K562 (cell line): ENCODE data around the gene FRYL. TPM values are rescaled to one million over a fixed set of nuclear protein-coding genes. Genes with fewer than 3 reads are reported as not detected.

Source experiments
- ATAC-seq: fragments of 200-7000 bp; cut with Tn5 transposase; 3 replicates; pipeline ENCODE4 v1.9.1; 2020; ENCODE audit warnings: moderate library complexity
- BruUV-seq: library from RNA; stranded (reverse); fragments of 400-500 nt; replicated peaks from 2 replicates; lab custom pipeline; 2021; lab: Mats Ljungman, UMichigan
- CTCF ChIA-PET: fragments of 300-600 bp; formaldehyde crosslinking; extraction: SDS; loops from one replicate; lab custom pipeline; 2021; ENCODE audit warnings: low intra/inter-chr PET ratio; lab: Yijun Ruan, JAX
- POLR2A ChIA-PET: fragments of 300-600, 350-650 bp; sonication (Branson Sonifier 250); formaldehyde crosslinking; extraction: SDS; loops from one replicate; lab custom pipeline; 2021; ENCODE audit warnings: antibody characterized with exemption, inconsistent platforms; lab: Yijun Ruan, JAX
- DNase-seq, 4 experiments: peaks; one replicate each; pipeline versions ENCODE4 v3.0.0 to v3.0.0-alpha.2; 2011 to 2018; ENCODE audit warnings: low spot score in 3 of 4, mixed read lengths in 3 of 4; ENCODE audit errors: extremely low read depth in 1 of 4
- FAIRE-seq: peaks from 2 replicates; lab custom pipeline; 2011; peaks lifted over from hg19 to GRCh38; lab: Jason Lieb, UNC
- H2AFZ ChIP-seq: 2 replicates; pipeline ENCODE4 v1.6.0; 2011; ENCODE audit warnings: low read depth, low read length, control low read depth, inconsistent platforms
- H3K27ac ChIP-seq: fragments of 200-600 bp; 3 replicates; pipeline ENCODE4 v1.8.0; 2011; ENCODE audit warnings: low read depth, mild to moderate bottlenecking, control low read depth, inconsistent platforms, low read length, moderate library complexity, mixed read lengths; ENCODE audit errors: extremely low read depth
- H3K27me3 ChIP-seq, 2 experiments: fragments of 300-600 bp in 1 of 2; 2 replicates in 1 of 2; 3 replicates in 1 of 2; pipeline versions ENCODE4 v1.6.0 to v1.8.0; 2011; ENCODE audit warnings: inconsistent platforms in 2 of 2, low read length in 2 of 2, mild to moderate bottlenecking in 1 of 2, mixed read lengths in 1 of 2, moderate library complexity in 1 of 2; ENCODE audit not compliant: control insufficient read depth in 2 of 2, insufficient read depth in 2 of 2
- H3K36me3 ChIP-seq: fragments of 300-600 bp; 3 replicates; pipeline ENCODE4 v1.8.0; 2011; ENCODE audit warnings: mild to moderate bottlenecking, low read length, inconsistent platforms; ENCODE audit not compliant: control insufficient read depth, insufficient read depth
- H3K4me1 ChIP-seq, 2 experiments: fragments of 200-600 bp in 1 of 2; replicated peaks in 1 of 2; 2 replicates in 1 of 2; 3 replicates in 1 of 2; pipeline versions ENCODE4 v1.5.1 to v1.8.0; 2011; ENCODE audit warnings: inconsistent platforms in 2 of 2, low read length in 2 of 2, mild to moderate bottlenecking in 1 of 2, mixed read lengths in 1 of 2, moderate library complexity in 1 of 2; ENCODE audit not compliant: control insufficient read depth in 2 of 2, insufficient read depth in 2 of 2
- H3K4me2 ChIP-seq: 2 replicates; pipeline ENCODE4 v1.6.1; 2011; ENCODE audit warnings: low read length, control low read depth, inconsistent platforms, mixed read lengths; ENCODE audit not compliant: insufficient read depth
- H3K4me3 ChIP-seq: fragments of 200-600 bp; sonication (generic), shearing (Covaris generic); 2 replicates; pipeline ENCODE4 v1.5.1; 2016; ENCODE audit warnings: control low read depth, inconsistent platforms
- H3K79me2 ChIP-seq: fragments of 200-600 bp; 3 replicates; pipeline ENCODE4 v1.8.0; 2011; ENCODE audit warnings: low read length, inconsistent platforms; ENCODE audit not compliant: control insufficient read depth, insufficient read depth
- H3K9ac ChIP-seq, 2 experiments: 2 replicates each; pipeline versions ENCODE4 v1.6.0 to v1.6.1; 2011; ENCODE audit warnings: low read depth in 2 of 2, low read length in 2 of 2, control low read depth in 1 of 2, inconsistent platforms in 1 of 2, mild to moderate bottlenecking in 1 of 2, mixed read lengths in 1 of 2; ENCODE audit not compliant: insufficient read depth in 1 of 2
- H3K9me1 ChIP-seq: one replicate; pipeline ENCODE4 v1.6.0; 2011; ENCODE audit warnings: inconsistent platforms, mild to moderate bottlenecking, low read length, moderate library complexity; ENCODE audit not compliant: control insufficient read depth, insufficient read depth
- H3K9me3 ChIP-seq: replicated peaks from 2 replicates; pipeline ENCODE4 v1.5.1; 2011; ENCODE audit warnings: low read depth, low read length, inconsistent platforms; ENCODE audit not compliant: control insufficient read depth, insufficient read depth
- H4K20me1 ChIP-seq: replicated peaks from 2 replicates; pipeline ENCODE4 v1.6.1; 2011; ENCODE audit warnings: low read length, inconsistent platforms, mixed read lengths; ENCODE audit not compliant: control insufficient read depth, insufficient read depth
- COPS2 ChIP-seq: fragments of 450-650 bp; conservative IDR thresholded peaks from 2 replicates; pipeline ENCODE4 v1.6.1; 2016; ENCODE audit warnings: mild to moderate bottlenecking, moderate library complexity
- TEAD2 ChIP-seq: fragments of 450-650 bp; IDR thresholded peaks from 2 replicates; pipeline ENCODE4 v1.6.1; 2016; ENCODE audit warnings: missing genetic modification characterization, control low read depth, missing compliant biosample characterization
- ZBTB12 ChIP-seq: fragments of 250-450 bp; sonication (Bioruptor Pico); IDR thresholded peaks from 2 replicates; pipeline ENCODE4 v1.4.0; 2020
- ZKSCAN3 ChIP-seq: fragments of 250-450 bp; sonication (Bioruptor Pico); IDR thresholded peaks from 2 replicates; pipeline ENCODE4 v1.4.0; 2020
- WGBS: fragments of 100-300 bp; shearing (Covaris generic); methylation state at CpG from one replicate; pipeline ENCODE4 v1.1.6; 2016; ENCODE audit warnings: low coverage, mixed read lengths; ENCODE audit not compliant: insufficient coverage; ENCODE audit errors: missing lambda C conversion rate; 5-methylcytosine and 5-hydroxymethylcytosine counted together
- in situ Hi-C: fragments of 300-500 bp; cut with MboI; formaldehyde crosslinking; loops from 4 replicates; pipeline ENCODE4 v1.15.0; 2018; ENCODE audit warnings: inconsistent platforms, mixed read lengths
- intact Hi-C: fragments of 100-400 bp; cut with micrococcal nuclease; formaldehyde crosslinking; loops from 2 replicates; pipeline ENCODE4 v1.14.2; 2022
- polyA plus RNA-seq, 8 experiments: library from polyadenylated mRNA; depleted of rRNA in 4 of 8; stranded (reverse) in 5 of 8; unstranded in 3 of 8; fragments of >200 nt; fragmentation: Nextera tagmentation in 2 of 8; fragmentation: Illumina TruSeq in 1 of 8; extraction: Ambion mirVana in 2 of 8; extraction: Trizol in 1 of 8; gene quantifications; 2 replicates each; pipeline versions ENCODE4 v1.2.1 to v1.2.3, GENCODE V29; 2011 to 2014; ENCODE audit warnings: inconsistent platforms in 1 of 8, missing spikeins in 1 of 8
- total RNA-seq, 7 experiments: library from RNA; depleted of rRNA in 6 of 7; stranded (reverse); fragments of >200 nt in 6 of 7; fragmentation: Illumina TruSeq in 2 of 7; extraction: Trizol in 2 of 7; gene quantifications; 2 replicates each; pipeline versions ENCODE4 v1.2.1 to v1.2.3, GENCODE V29; 2011 to 2021; ENCODE audit warnings: low replicate concordance in 1 of 7

The FRYL gene
- total and polyA plus RNA-seq, 9 of the 15 experiments (the other 6 are each of a cell fraction or from before 2014, with no cell fraction given): 7.2 to 34.9 (median 15.9) TPM

- H2AFZ ChIP-seq: no peak overlapping the region
- FAIRE-seq (no peak), DNase-seq (no peak), ATAC-seq (no peak)
- CTCF ChIA-PET: no interaction called here
- H3K27me3 ChIP-seq: no peaks in the 10 kb centered on the region
- H3K4me1 ChIP-seq: peaks cover 5% of the 10 kb centered on the region in 2 experiments; a peak in 3 of 5 replicates
- H3K79me2 ChIP-seq: no peaks in the 10 kb centered on the region
- BruUV-seq: no TSS peak
- TF ChIP-seq TEAD2 (tag): no peak
- no peak for TF ChIP-seq ZKSCAN3 (CRISPR knock-in tag)
- no peak overlapping the region for H3K27ac ChIP-seq
- H3K9me1 ChIP-seq: no peaks in the 10 kb centered on the region
- in situ Hi-C loops: no loop called here
- peaks cover 13% of the 10 kb centered on the region; the same call in 2 of the 3 replicates for H3K36me3 ChIP-seq
- no peaks in the 10 kb centered on the region for H3K9me3 ChIP-seq
- POLR2A ChIA-PET: no interaction called here
- no peak overlapping the region for H3K4me2 ChIP-seq
- 72% methylated on average over 4 of the region's 4 CpGs for WGBS
- intact Hi-C loops: no loop called here
- H3K4me3 ChIP-seq: no peak overlapping the region
- no peaks in the 10 kb centered on the region for H4K20me1 ChIP-seq
- H3K9ac ChIP-seq: no peak overlapping the region
These were observed 183.7 kb downstream of the FRYL start for GRCh38 chr4:48596336-48596735.

- H2AFZ ChIP-seq: no peak overlapping the region
- no peaks in the 10 kb centered on the region for H4K20me1 ChIP-seq
- no peaks in the 10 kb centered on the region for H3K27me3 ChIP-seq
- H3K36me3 ChIP-seq: peaks cover 16% of the 10 kb centered on the region; the same call in 2 of the 3 replicates
- no TSS peak for BruUV-seq
- H3K4me1 ChIP-seq: peaks cover 5 to 10% of the 10 kb centered on the region in 2 experiments; a peak in 3 of 5 replicates
- in situ Hi-C loops: no loop called here
- no peak for ATAC-seq
- no peak for DNase-seq
- no peak overlapping the region for H3K4me2 ChIP-seq
- no peaks in the 10 kb centered on the region for H3K79me2 ChIP-seq
- 30% methylated on average over 1 of the region's 1 CpG for WGBS
- H3K9me3 ChIP-seq: no peaks in the 10 kb centered on the region
- no peaks in the 10 kb centered on the region for H3K9me1 ChIP-seq
- H3K27ac ChIP-seq: no peak overlapping the region
- H3K4me3 ChIP-seq: no peak overlapping the region
- intact Hi-C loops: no loop called here
- no peak for FAIRE-seq
- CTCF ChIA-PET: no interaction called here
- TF ChIP-seq COPS2 (no peak), ZBTB12 (CRISPR knock-in tag) (no peak)
- H3K9ac ChIP-seq: no peak overlapping the region
- POLR2A ChIA-PET: interaction anchor here (0.5 kb wide), 1 partner anchor 186 kb away, joined by 3 read pairs; no protein-coding TSS in a partner anchor
These were observed 185.9 kb downstream of the FRYL start for GRCh38 chr4:48594180-48594579.
